ENCODE data around the gene EPHA2. TPM values are rescaled to one million over a fixed set of nuclear protein-coding genes. Genes with fewer than 3 reads are reported as not detected.

Gene EPHA2
- total and polyA plus RNA-seq, 3 donors from 2014 or later = 5.1 to 14.1 (median 5.7) TPM

- H3K36me3 ChIP-seq (ENCODE audit: low read depth, missing control alignments) = no peaks in the 10 kb centered on the region
- no peaks in the 10 kb centered on the region for H3K27me3 ChIP-seq
- intact Hi-C loops (cut with DNase I; ENCODE audit: low total_unique reads) = no loop called here
- DNase-seq = no peak
- H3K4me3 ChIP-seq = no peak overlapping the region
- no peak overlapping the region for H3K27ac ChIP-seq
- 74 to 82% methylated on average over 4 to 12 of the region's 12 CpGs for WGBS, 2 donors
- no peak for TF ChIP-seq CTCF (IDR thresholded peaks at IDR 0.05)
- no peak for TF ChIP-seq POLR2A (IDR thresholded peaks at IDR 0.05)
- no peaks in the 10 kb centered on the region for H3K9me3 ChIP-seq
- H3K4me1 ChIP-seq = peaks cover 35% of the 10 kb centered on the region
Observed at GRCh38 chr1:16173447-16174260, 17.8 kb upstream of the EPHA2 start.

DNA sequence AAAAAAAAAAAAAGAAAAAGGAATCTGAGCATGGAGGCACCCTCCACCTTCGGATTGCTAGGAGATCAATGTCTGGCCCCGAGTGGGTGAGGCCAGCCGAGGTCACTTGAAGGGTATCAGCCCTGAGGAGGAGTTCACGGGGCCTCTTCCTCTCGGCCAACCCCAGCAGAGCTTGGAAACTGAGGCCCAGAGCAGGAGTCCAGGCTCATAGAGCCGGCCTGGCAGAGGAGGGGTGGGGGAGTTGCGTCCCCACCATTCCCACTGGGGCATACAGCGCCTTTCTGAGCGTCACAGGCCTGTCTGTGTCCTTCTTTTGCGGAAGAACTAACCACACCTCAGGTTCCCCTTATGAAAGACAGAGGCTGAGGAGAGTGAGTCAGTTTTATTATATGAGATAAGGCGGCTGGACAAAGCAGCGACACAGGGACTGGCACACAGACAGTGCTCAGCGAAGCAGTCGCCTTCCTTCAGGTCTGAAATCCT is 17.1 kb upstream of the EPHA2 start:
- H3K4me1 ChIP-seq = peaks cover 37% of the 10 kb centered on the region
- 80 to 85% methylated on average over 14 of the region's 14 CpGs for WGBS, 2 donors
- no peak for DNase-seq

DNA sequence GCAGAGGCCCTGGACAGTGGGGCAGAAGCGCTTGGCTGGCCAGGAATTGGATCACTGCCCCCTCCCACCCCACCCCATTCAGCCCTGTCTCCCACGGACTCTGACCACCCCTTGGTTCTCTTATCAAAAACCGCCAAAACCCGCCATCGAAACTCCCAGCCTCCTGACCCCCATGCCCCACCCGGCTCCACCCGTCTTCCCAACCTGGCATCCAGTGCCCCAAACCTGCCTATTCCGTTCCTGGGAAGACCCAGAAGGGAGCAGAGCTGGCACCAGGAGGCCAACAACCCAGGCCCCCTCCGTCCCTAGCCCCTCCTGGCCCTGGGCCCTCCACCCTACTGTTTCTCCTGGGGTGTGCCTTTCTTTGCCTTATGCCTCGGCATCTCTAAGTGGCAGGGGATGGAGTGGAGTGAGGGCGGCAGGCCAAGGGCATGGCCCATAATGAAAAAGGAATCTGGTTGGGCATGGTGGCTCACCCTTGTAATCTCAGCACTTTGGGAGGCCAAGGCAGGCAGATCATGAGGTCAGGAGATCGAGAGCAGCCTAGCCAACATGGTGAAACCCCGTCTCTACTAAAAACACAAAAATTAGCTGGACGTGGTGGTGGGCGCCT is 16.5 kb upstream of the EPHA2 start:
- intact Hi-C loops (cut with DNase I; ENCODE audit: low total_unique reads) = no loop called here
- TF ChIP-seq CTCF (IDR thresholded peaks at IDR 0.05) = no peak
- no peak for TF ChIP-seq POLR2A (IDR thresholded peaks at IDR 0.05)
- H3K36me3 ChIP-seq (ENCODE audit: low read depth, missing control alignments) = no peaks in the 10 kb centered on the region
- H3K27me3 ChIP-seq = no peaks in the 10 kb centered on the region
- DNase-seq = no peak
- no peak overlapping the region for H3K27ac ChIP-seq
- H3K4me3 ChIP-seq = no peak overlapping the region
- 89 to 93% methylated on average over 15 of the region's 15 CpGs for WGBS, 2 donors
- H3K4me1 ChIP-seq = peaks cover 42% of the 10 kb centered on the region
- H3K9me3 ChIP-seq = no peaks in the 10 kb centered on the region

More for the DNA sequence above, 17.1 kb upstream of the EPHA2 start:
- TF ChIP-seq POLR2A (IDR thresholded peaks at IDR 0.05) = no peak
- TF ChIP-seq CTCF (IDR thresholded peaks at IDR 0.05) = no peak
- H3K27me3 ChIP-seq = no peaks in the 10 kb centered on the region
- no peak overlapping the region for H3K4me3 ChIP-seq
- H3K27ac ChIP-seq = no peak overlapping the region
- H3K9me3 ChIP-seq = no peaks in the 10 kb centered on the region
- intact Hi-C loops (cut with DNase I; ENCODE audit: low total_unique reads) = no loop called here
- H3K36me3 ChIP-seq (ENCODE audit: low read depth, missing control alignments) = no peaks in the 10 kb centered on the region

- no peaks in the 10 kb centered on the region for H3K27me3 ChIP-seq
- no peaks in the 10 kb centered on the region for H3K36me3 ChIP-seq (ENCODE audit: low read depth, missing control alignments)
- WGBS, 2 donors = 86 to 89% methylated on average over 8 to 19 of the region's 19 CpGs
Observed at GRCh38 chr1:16171314-16172151, 15.7 kb upstream of the EPHA2 start.

More at GRCh38 chr1:16171314-16172151, 15.7 kb upstream of the EPHA2 start:
- intact Hi-C loops (cut with DNase I; ENCODE audit: low total_unique reads) = no loop called here
- Histone ChIP-seq H3K4me1 (peaks cover 35% of the 10 kb centered on the region), H3K4me3 (no peak overlapping the region), H3K9me3 (no peaks in the 10 kb centered on the region), H3K27ac (no peak overlapping the region)
- no peak for TF ChIP-seq POLR2A (IDR thresholded peaks at IDR 0.05)
- no peak for TF ChIP-seq CTCF (IDR thresholded peaks at IDR 0.05)
- no peak for DNase-seq

Data from testis (tissue), 3 donors.